ENCODE measurements around the gene PPA1.

Gene PPA1

GRCh38 chr10:70267161-70267933, 34.1 kb upstream of the PPA1 start:
- H3K27ac Mint-ChIP-seq, result no peak overlapping the region
- no peaks in the 10 kb centered on the region for H3K36me3 Mint-ChIP-seq (ENCODE audit: low read depth)
- peaks cover 16% of the 10 kb centered on the region for H3K27me3 Mint-ChIP-seq (ENCODE audit: low read depth)
- no peaks in the 10 kb centered on the region for H3K4me1 Mint-ChIP-seq
- peaks cover 3% of the 10 kb centered on the region for H3K9me3 Mint-ChIP-seq
- TF ChIP-seq CTCF (IDR thresholded peaks at IDR 0.05; ENCODE audit: unreplicated experiment in 3 of 3), result no peak
- H3K4me3 Mint-ChIP-seq, result no peak overlapping the region

GRCh38 chr10:70266701-70267100, 33.5 kb upstream of the PPA1 start:
- Mint-ChIP-seq H3K27me3 (ENCODE audit: low read depth) (peaks cover 16% of the 10 kb centered on the region), H3K4me3 (no peak overlapping the region), H3K36me3 (ENCODE audit: low read depth) (no peaks in the 10 kb centered on the region), H3K4me1 (no peaks in the 10 kb centered on the region), H3K27ac (no peak overlapping the region), H3K9me3 (peaks cover 3% of the 10 kb centered on the region)
- TF ChIP-seq CTCF (IDR thresholded peaks at IDR 0.05; ENCODE audit: unreplicated experiment in 3 of 3), result no peak

- Mint-ChIP-seq H3K27ac (no peak overlapping the region), H3K27me3 (ENCODE audit: low read depth) (peaks cover 16% of the 10 kb centered on the region), H3K4me3 (no peak overlapping the region), H3K36me3 (ENCODE audit: low read depth) (no peaks in the 10 kb centered on the region), H3K4me1 (no peaks in the 10 kb centered on the region), H3K9me3 (peaks cover 5% of the 10 kb centered on the region)
- no peak for TF ChIP-seq CTCF (IDR thresholded peaks at IDR 0.05; ENCODE audit: unreplicated experiment in 3 of 3)
These were observed 32.8 kb upstream of the PPA1 start for GRCh38 chr10:70266056-70266455.

GRCh38 chr10:70265032-70265689, 31.9 kb upstream of the PPA1 start:
- Mint-ChIP-seq H3K27ac (no peak overlapping the region), H3K4me1 (no peaks in the 10 kb centered on the region), H3K4me3 (no peak overlapping the region), H3K27me3 (ENCODE audit: low read depth) (peaks cover 16% of the 10 kb centered on the region), H3K36me3 (ENCODE audit: low read depth) (no peaks in the 10 kb centered on the region), H3K9me3 (peaks cover 5% of the 10 kb centered on the region)
- peak in 2 of 3 experiments; percentile 18 to 31 for TF ChIP-seq CTCF (IDR thresholded peaks at IDR 0.05; ENCODE audit: unreplicated experiment in 3 of 3)

GRCh38 chr10:70260734-70261133, 27.5 kb upstream of the PPA1 start:
- Mint-ChIP-seq H3K27ac (no peak overlapping the region), H3K9me3 (peaks cover 3% of the 10 kb centered on the region)

More at GRCh38 chr10:70260734-70261133, 27.5 kb upstream of the PPA1 start:
- Mint-ChIP-seq H3K27me3 (ENCODE audit: low read depth) (peaks cover 18% of the 10 kb centered on the region), H3K4me1 (no peaks in the 10 kb centered on the region), H3K36me3 (ENCODE audit: low read depth) (no peaks in the 10 kb centered on the region), H3K4me3 (no peak overlapping the region)
- no peak for TF ChIP-seq CTCF (IDR thresholded peaks at IDR 0.05; ENCODE audit: unreplicated experiment in 3 of 3)
